ENCODE results near the gene LRRC45.

Gene LRRC45

DNA sequence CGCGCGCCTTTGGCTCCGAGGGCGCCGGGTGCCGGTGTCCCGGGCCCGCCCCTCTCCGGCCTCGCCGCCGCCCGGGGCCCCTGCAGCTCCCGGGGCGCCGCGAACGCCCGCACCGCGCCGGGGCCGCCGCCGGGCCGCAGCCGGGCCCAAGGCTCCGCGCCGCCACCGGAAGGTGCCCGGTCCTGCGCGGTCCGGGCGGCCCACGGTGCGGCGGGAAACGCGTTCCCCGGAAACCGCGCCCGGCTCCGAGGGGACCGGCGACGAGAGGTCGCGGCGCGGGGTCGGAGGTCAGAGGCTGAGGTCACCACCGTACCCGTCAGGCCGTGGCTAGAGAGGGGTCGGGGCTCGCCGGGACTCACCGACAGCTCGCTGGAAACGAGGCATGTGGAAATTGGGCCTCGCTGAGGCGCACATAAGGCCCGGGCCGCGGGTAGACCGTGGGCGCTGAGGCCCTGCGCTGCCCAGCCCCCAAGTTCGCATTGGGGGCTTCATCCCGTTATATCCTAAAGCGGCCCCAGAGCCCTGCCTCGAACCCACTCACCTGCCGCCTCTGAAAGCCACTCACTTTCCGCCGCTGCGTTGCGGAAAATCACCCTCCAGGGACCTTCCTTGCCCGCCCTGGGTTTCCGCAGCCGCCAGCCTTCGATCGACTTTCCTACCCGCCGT is 42.7 kb downstream of the LRRC45 start, which contains the start of gene DUS1L:
DUS1L (minus strand) TSS at position 167 of the 666 bp plus-strand sequence. CDS start 745 bp downstream, outside the sequence.
- no peak for DNase-seq

GRCh38 chr17:82070611-82071010 is 47.5 kb downstream of the LRRC45 start:
- no peak for DNase-seq

GRCh38 chr17:82072827-82073226 is 49.7 kb downstream of the LRRC45 start:
- no peak for DNase-seq

- DNase-seq = no peak
Observed at GRCh38 chr17:82073446-82073845, 50.3 kb downstream of the LRRC45 start.

- no peak for DNase-seq
Observed at GRCh38 chr17:82076018-82076784, 53.1 kb downstream of the LRRC45 start.

- no peak for DNase-seq
Observed at GRCh38 chr17:82076785-82077591, 53.9 kb downstream of the LRRC45 start.

- no peak for DNase-seq
Observed at GRCh38 chr17:82077617-82078358, 54.7 kb downstream of the LRRC45 start.

DNA sequence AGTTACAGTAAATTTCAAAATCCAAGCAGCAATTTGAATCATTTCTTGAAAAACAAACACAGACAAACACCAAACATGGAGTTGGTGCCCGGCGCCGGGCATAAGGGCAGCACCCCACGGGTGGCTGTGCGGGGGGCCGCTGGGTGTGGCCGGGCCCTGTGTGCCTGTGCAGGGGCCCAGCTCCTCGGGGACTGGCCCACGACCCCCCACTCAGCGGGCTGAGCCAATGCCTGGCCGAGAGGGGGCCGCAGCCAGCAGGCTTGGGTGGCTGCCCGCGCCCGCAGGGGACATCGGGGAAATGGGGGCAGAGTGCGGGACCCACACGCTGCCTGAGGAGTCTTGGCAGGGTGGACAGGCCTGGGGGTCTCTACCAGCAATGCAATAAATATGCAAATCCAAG is 55.3 kb downstream of the LRRC45 start:
- DNase-seq = no peak

DNA sequence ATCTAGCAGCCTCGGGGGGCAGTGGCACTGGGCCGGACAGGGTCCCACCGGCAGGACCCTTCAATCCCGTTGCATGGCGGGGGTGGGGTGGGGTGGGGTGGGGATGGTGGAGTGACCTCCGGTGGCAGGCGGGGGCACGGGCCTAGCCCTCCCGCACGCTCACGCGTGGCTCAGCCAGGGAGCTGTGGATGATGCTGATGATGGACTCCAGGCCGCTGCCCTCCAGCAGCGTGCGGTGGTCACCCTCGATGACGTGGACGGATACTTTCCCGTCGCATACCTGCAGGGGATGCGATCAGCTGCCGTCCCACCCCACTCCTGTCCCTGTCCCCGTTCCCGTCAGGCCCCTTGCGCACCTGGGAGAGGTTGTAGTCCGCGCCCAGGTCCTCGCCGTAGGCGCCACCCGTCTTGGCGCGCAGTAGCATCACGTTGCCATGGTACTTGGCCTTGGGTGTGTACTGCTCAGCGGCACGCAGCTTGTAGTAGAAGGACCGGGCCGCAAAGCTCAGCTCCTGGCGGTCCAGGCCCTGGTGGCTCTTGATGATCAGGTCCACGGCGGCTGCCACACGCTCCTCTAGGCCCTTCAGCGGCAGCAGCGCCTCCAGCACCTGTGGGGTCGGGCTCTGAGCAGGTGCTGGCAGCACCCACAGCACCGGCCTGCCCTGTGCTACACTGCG is 56.0 kb downstream of the LRRC45 start:
- no peak for DNase-seq

- DNase-seq = no peak
Observed at GRCh38 chr17:82080048-82080788, 57.1 kb downstream of the LRRC45 start.
